ENCODE data around the gene AKAP8L.

AKAP8L gene

DNA sequence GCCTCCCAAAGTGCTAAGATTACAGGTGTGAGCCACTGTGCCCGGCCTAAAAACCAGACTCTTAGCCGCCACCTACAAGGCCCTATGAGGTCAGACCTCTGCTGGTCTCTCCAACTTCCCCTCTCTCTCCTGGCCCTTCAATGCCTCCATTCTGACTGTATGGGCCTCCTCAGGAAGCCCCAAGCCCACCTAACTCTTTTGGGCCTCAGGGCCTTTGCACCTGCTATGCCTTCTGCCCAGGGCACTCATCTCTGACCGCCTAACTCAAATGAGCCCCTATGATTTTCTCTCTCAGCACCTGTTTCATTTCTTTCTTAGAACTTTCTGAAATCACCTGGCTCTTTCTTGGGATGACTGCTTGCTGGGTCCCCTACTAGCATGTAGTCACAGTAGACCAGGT lies 24.5 kb upstream of the AKAP8L start:
- DNase-seq (ENCODE audit: low read depth), result no peak
- H3K4me3 ChIP-seq (ENCODE audit: control insufficient read depth, low read depth, low read length), result no peak overlapping the region
- no peak for TF ChIP-seq CTCF (conservative IDR thresholded peaks at IDR 0.05; ENCODE audit: control insufficient read depth, insufficient read depth, low read depth, low read length)

- DNase-seq (ENCODE audit: low read depth), result no peak
- no peak for TF ChIP-seq CTCF (conservative IDR thresholded peaks at IDR 0.05; ENCODE audit: control insufficient read depth, insufficient read depth, low read depth, low read length)
- H3K4me3 ChIP-seq (ENCODE audit: control insufficient read depth, low read depth, low read length), result no peak overlapping the region
Measured at GRCh38 chr19:15442142-15442920, 23.5 kb upstream of the AKAP8L start.

- TF ChIP-seq CTCF (conservative IDR thresholded peaks at IDR 0.05; ENCODE audit: control insufficient read depth, insufficient read depth, low read depth, low read length), result no peak
- no peak overlapping the region for H3K4me3 ChIP-seq (ENCODE audit: control insufficient read depth, low read depth, low read length)
- DNase-seq (ENCODE audit: low read depth), result no peak
Measured at GRCh38 chr19:15441317-15441716, 22.5 kb upstream of the AKAP8L start.

- no peak for DNase-seq (ENCODE audit: low read depth)
- no peak for TF ChIP-seq CTCF (conservative IDR thresholded peaks at IDR 0.05; ENCODE audit: control insufficient read depth, insufficient read depth, low read depth, low read length)
- H3K4me3 ChIP-seq (ENCODE audit: control insufficient read depth, low read depth, low read length), result no peak overlapping the region
Measured at GRCh38 chr19:15439821-15440641, 21.2 kb upstream of the AKAP8L start.

- DNase-seq (ENCODE audit: low read depth), result no peak
- TF ChIP-seq CTCF (conservative IDR thresholded peaks at IDR 0.05; ENCODE audit: control insufficient read depth, insufficient read depth, low read depth, low read length), result no peak
- no peak overlapping the region for H3K4me3 ChIP-seq (ENCODE audit: control insufficient read depth, low read depth, low read length)
Measured at GRCh38 chr19:15439078-15439799, 20.5 kb upstream of the AKAP8L start.

- H3K4me3 ChIP-seq (ENCODE audit: control insufficient read depth, low read depth, low read length), result no peak overlapping the region
- TF ChIP-seq CTCF (conservative IDR thresholded peaks at IDR 0.05; ENCODE audit: control insufficient read depth, insufficient read depth, low read depth, low read length), result no peak
- DNase-seq (ENCODE audit: low read depth), result no peak
Measured at GRCh38 chr19:15438577-15438976, 19.8 kb upstream of the AKAP8L start.
